Left lobe of liver (tissue), 2 donors: Measurements from ENCODE around the gene DNAI7. TPM values are rescaled to one million over a fixed set of nuclear protein-coding genes. Genes with fewer than 3 reads are reported as not detected.

Experiments used
- ATAC-seq: fragments of 200-7000 bp; cut with Tn5 transposase; one replicate; pipeline ENCODE4 v1.9.1; 2020; ENCODE audit warnings: mild to moderate bottlenecking, moderate library complexity
- DNase-seq: peaks from one replicate; pipeline ENCODE4 v3.0.0-alpha.2; 2020; ENCODE audit warnings: low spot score
- total RNA-seq: library from RNA; stranded (reverse); gene quantifications from one replicate; pipeline ENCODE4 v1.2.1, GENCODE V29; 2021
- donor health status: DM: no; HTN: no; CAD: no; lungs with moderate emphysema.
- donor health status: DM: no; HTN: yes; CAD: no.

DNAI7 gene
- total RNA-seq, 1 donor from 2014 or later, result not detected

GRCh38 chr12:25102402-25102801 lies 92.6 kb downstream of the DNAI7 start:
- DNase-seq (no peak), ATAC-seq (no peak)

- ATAC-seq, result no peak
Observed at GRCh38 chr12:25101092-25101445, 93.9 kb downstream of the DNAI7 start.

GRCh38 chr12:25100194-25101091 lies 94.5 kb downstream of the DNAI7 start:
- no peak for ATAC-seq

More at GRCh38 chr12:25101092-25101445, 93.9 kb downstream of the DNAI7 start:
- no peak for DNase-seq

GRCh38 chr12:25099010-25099409 lies 96.0 kb downstream of the DNAI7 start:
- DNase-seq (no peak), ATAC-seq (no peak)

More at GRCh38 chr12:25100194-25101091, 94.5 kb downstream of the DNAI7 start:
- DNase-seq, result no peak

GRCh38 chr12:25089738-25090137 lies 105.2 kb downstream of the DNAI7 start:
- ATAC-seq (peak; percentile 97), DNase-seq (peak; percentile 51)

- no peak for DNase-seq
- ATAC-seq, result no peak
Observed at GRCh38 chr12:25087596-25087995, 107.4 kb downstream of the DNAI7 start.

- ATAC-seq (no peak), DNase-seq (no peak)
Observed at GRCh38 chr12:25084816-25085215, 110.1 kb downstream of the DNAI7 start.

- ATAC-seq, result peak; percentile 21
- DNase-seq, result no peak
Observed at GRCh38 chr12:25083211-25083610, 111.7 kb downstream of the DNAI7 start.

GRCh38 chr12:25082628-25083027 lies 112.3 kb downstream of the DNAI7 start:
- DNase-seq (no peak), ATAC-seq (peak; percentile 59)

- DNase-seq, result no peak
- no peak for ATAC-seq
Observed at GRCh38 chr12:25079393-25079792, 115.6 kb downstream of the DNAI7 start.

- no peak for DNase-seq
- no peak for ATAC-seq
Observed at GRCh38 chr12:25074954-25075353, 120.0 kb downstream of the DNAI7 start.

GRCh38 chr12:25074113-25074512 lies 120.8 kb downstream of the DNAI7 start:
- ATAC-seq, result no peak

GRCh38 chr12:25072906-25073650 lies 121.9 kb downstream of the DNAI7 start:
- ATAC-seq (no peak), DNase-seq (no peak)

More at GRCh38 chr12:25074113-25074512, 120.8 kb downstream of the DNAI7 start:
- no peak for DNase-seq

- DNase-seq, result no peak
- ATAC-seq, result no peak
Observed at GRCh38 chr12:25071366-25071765, 123.6 kb downstream of the DNAI7 start.

- DNase-seq, result no peak
- no peak for ATAC-seq
Observed at GRCh38 chr12:25069224-25069623, 125.7 kb downstream of the DNAI7 start.

GRCh38 chr12:25065035-25065434 lies 129.9 kb downstream of the DNAI7 start:
- DNase-seq (no peak), ATAC-seq (no peak)

GRCh38 chr12:25063873-25064628 lies 130.9 kb downstream of the DNAI7 start:
- DNase-seq (no peak), ATAC-seq (no peak)

GRCh38 chr12:25058658-25059058 lies 136.3 kb downstream of the DNAI7 start:
- no peak for DNase-seq
- no peak for ATAC-seq
